NOMO-1 (cell line): Measurements from ENCODE around the gene NXN.
"Not testable (repeated sequence)": the region's sequence is repeated elsewhere in the genome, so short reads cannot be mapped to it uniquely, and the experiment has no call there.

ENCODE experiments used
- DNase-seq, 2 experiments: peaks; one replicate each; lab custom pipeline; 2025; ENCODE audit not compliant: unreplicated experiment in 2 of 2; lab: John Stamatoyannopoulos, UW

The NXN gene

GRCh38 chr17:924306-924705, 55.3 kb downstream of the NXN start:
- DNase-seq, result not testable (repeated sequence)

DNA sequence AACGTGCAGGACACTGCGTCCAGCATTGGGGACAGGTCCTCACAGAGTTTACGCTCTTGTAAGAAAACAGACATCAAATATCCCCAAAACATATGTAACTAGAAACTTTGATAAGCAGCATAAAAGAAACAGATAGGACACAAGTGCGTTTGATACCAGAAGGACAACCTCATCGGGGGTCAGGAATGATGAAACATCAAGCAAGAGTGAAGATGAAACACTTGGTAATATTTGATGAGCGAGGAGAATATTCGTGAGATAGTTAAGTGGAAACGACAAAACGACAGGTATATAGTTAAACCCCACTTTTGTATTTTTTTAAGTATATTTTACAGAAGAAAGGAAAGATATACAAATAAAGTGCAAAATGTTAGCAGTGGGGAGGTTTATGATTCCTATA, 55.9 kb downstream of the NXN start:
- no peak for DNase-seq

GRCh38 chr17:921161-921560, 58.4 kb downstream of the NXN start:
- DNase-seq, result no peak

- no peak for DNase-seq
Observed at GRCh38 chr17:920190-920589, 59.4 kb downstream of the NXN start.

DNA sequence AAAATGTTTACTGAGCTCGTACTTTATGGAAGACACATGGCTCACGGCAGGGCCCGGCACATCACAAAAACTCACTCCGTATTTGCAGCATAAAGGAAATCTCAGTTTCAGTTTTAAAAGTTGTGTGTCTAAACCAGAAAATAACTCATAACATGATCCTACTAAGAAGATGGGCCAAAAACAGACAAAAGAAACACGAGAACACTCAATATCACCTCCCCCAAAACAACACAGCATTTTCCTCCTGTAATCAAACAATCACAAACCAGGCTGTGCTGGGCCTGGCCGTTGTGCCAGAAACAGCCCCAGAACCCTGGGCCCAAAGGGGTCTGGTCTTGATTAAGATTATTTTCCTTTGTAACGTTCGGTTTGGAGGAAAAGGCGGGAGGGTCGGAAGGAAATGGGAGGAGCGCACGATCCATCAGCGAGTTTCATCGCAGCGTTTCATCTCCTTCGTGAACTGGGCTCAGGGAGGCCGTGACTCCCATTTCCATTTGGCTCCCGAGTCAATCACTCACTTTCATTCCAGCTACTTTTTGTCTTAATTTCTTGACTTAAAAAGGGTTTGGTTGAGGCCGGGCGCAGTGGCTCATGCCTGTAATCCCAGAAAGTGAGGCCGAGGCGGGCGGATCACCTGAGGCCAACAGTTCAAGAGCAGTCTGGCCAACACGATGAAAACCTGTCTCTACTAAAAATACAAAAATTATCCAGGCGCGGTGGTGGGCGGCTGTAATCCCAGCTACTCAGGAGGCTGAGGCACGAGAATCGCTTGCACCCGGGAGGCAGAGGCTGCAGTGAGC, 61.4 kb downstream of the NXN start:
- DNase-seq, result no peak

DNA sequence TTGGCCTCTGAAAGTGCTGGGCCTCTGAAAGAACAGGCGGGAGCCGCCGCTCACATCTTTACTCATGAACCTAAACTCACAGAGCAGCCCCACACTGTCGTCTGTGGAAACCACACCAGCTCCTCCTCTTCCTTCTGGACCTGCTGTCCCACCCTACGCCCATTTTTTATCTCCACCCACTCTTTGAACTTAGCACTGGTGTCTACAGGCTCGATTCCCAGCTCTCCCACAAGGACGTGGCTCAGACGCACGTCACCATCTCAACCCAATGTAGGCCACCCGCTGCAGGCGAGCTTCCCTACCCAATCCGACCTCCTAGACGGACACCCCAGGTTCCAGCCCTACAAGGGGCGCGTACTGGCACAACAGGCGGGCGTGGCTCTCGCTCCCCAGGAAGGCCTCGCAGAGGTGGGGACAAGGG, 62.2 kb downstream of the NXN start:
- DNase-seq, result no peak

DNA sequence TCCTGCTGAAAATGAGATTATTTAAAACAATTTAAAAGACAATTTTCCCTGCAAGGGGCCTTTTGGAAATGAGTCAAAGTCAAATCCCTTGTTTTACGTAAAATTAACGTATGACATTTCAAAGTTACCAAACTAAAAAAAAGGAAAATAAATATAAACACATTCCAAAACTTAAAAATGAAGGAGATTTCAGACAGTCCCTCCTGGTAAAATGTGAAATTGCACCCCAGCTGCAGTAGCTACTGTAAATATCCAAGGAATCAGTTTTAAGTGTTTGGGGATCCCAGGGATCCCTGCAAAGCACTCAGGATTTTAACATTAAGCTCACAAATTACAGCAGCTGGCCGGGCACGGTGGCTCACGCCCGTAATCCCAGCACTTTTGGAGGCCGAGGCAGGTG, 63.3 kb downstream of the NXN start:
- DNase-seq, result no peak

DNA sequence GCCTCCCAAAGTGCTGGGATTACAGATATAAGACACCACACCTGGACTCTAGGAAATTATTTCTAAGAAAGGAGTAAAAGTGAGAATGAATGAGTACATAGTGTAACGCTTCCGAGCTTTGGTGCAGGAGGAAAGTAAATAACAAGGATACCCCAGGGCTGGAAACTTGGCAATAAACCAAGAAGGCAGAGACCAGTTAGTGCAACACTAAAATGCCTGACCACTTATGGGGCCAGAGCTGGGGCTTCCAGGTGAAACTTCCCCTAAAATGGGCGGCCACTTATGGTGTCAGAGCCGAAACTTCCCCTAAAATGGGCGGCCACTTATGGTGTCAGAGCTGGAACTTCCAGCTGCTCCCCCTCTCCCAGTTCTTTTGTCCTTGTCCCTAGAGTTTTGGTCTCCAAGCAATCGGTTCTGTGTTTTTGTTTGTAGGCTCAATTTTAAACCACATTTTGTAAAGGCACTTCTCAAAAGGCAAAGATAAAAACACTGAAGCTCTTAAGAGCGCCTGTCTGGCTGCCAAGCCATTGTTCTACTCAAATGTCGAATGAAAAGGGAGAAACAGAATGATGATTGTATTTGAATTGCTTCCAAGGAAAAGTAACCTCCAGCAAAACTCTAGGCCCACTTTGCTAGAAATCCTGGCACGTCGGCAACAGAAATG, 63.9 kb downstream of the NXN start:
- DNase-seq, result peak; percentile 91 to 97

DNA sequence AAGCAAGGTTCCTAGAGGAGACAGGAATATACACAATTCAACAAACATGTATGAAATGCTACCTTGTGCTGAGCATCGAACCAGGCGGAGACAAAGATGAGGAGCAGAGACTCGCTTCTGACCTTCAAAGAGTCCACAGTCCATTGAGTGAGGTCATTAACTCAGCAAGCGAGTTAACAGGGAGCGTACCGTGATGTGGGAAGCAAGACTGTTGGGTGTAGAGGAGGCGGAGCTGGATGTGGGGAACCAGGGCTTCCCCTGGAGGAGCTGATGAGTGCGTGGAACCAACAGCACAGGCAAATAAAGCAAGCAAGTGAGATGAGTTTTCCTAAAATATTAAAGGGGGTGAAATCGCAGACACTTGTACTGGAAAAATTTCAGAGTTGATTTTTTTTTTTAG, 65.0 kb downstream of the NXN start:
- no peak for DNase-seq

GRCh38 chr17:913207-913606, 66.4 kb downstream of the NXN start:
- DNase-seq, result no peak

DNA sequence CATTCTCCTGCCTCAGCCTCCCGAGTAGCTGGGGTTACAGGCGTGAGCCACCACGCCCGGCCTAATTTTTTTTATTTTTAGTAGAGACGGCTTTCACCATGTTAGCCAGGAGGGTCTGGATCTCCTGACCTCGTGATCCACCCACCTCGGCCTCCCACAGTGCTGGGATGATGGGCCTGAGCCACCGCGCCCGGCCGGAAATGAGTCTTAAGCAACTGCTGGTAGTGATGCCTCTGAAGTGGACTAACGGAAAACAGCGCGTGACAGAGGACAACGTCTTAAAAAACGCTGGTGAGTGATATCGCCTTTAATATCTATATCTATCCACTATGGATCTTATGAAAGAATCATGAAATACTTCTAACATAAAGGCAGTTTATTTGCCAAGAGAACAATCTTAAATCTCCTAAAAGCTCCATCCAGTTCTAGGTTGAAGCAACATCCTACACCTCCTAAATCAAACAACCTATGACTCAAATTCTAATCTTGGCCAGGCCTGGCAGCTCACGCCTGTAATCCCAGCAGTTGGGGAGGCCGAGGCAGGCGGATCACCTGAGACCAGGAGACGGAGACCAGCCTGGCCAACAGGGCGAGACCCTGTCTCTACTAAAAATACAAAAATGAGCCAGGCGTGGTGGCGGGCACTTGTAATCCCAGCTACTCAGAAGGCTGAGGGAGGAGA, 69.8 kb downstream of the NXN start:
- peak; percentile 64 to 67 for DNase-seq

GRCh38 chr17:907725-908124, 71.9 kb downstream of the NXN start:
- no peak for DNase-seq

DNA sequence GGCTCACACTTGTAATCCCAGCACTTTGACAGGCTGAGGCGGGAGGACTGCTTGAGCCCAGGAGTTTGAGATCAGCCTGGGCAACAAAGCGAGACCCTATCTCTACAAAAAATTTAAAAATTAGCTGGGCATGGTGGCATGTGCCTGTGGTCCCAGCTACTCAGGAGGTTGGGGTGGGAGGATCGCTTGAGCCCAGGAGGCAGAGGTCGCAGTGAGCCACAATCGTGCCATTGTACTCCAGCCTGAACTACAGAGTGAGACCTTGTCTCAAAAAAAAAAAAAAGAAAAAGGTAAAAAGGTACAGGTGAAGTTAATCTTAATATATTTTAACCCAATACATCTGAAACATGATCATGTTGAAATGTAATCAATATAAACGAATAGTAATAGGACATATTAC, 73.9 kb downstream of the NXN start:
- DNase-seq, result not testable (repeated sequence)

GRCh38 chr17:903691-904481, 75.7 kb downstream of the NXN start:
- no peak for DNase-seq

DNA sequence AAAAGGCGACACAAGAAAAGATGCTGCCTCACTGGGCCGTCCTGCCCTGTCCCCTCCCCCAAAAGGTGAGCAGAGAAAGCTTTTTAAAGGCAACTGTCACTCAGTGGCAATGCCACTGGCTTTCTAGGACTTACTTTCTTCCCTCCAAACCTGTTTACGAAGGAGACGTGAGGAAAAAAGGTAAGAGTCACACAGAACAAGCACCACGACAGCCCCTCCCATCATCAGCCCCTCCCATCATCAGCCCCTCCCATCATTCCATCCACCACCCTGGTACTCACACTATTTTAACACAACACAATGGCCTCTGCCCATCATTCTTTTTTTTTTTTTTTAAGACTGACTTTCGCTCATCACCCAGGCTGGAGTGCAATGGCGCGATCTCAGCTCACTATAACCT, 77.1 kb downstream of the NXN start:
- DNase-seq, result no peak

GRCh38 chr17:901964-902363, 77.6 kb downstream of the NXN start:
- no peak for DNase-seq

GRCh38 chr17:901191-901950, 78.2 kb downstream of the NXN start:
- DNase-seq, result no peak

GRCh38 chr17:900336-900934, 79.1 kb downstream of the NXN start:
- DNase-seq, result no peak

DNA sequence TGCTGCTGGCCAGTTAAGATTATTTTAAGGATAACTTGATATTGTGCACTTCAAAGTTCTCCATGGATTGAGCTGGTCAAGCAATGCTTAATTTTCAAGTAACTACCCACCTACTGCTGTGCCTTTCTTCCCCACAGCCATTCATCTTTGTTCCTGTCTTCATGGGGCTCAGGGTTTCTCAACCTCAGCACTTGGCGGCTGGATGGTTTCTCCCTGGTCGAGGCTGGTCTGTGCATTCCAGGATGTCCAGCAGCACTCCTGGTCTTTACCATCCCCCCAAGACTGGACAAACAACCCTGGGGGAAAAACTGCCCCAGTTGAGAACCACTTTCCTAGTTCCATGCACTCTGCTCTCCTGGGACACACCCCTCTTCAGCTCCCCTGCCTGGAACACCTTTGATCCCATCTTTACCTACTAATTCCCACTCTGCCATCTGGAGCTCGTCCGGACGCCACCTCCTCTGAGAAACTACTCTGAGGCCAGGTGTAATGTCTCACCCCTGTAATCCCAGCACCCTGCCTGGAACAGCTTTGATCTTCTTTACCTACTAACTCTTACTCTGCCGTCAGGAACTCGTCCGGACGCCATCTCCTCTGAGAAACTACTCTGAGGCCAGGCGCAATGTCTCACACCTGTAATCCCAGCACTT, 81.5 kb downstream of the NXN start:
- DNase-seq, result no peak
